HL-60 (cell line): Measurements from ENCODE around the gene GASK1A.

ENCODE experiments used
- POLR2AphosphoS5 ChIP-seq: IDR thresholded peaks from 2 replicates; pipeline ENCODE4 v1.6.1; 2012; ENCODE audit warnings: low read depth
- SPI1 ChIP-seq: IDR thresholded peaks from 2 replicates; pipeline ENCODE4 v1.6.1; 2012; ENCODE audit warnings: low read depth, mild to moderate bottlenecking, borderline replicate concordance
- TF ChIP-seq, protein P1 (sequence below): IDR thresholded peaks from one replicate; pipeline ENCODE4 v1.5.1; 2011; ENCODE audit warnings: low read length, control low read depth, inconsistent platforms; ENCODE audit not compliant: insufficient read depth
- TF ChIP-seq, protein P2 (sequence below): IDR thresholded peaks from 2 replicates; pipeline ENCODE4 v1.6.1; 2012; ENCODE audit warnings: low read depth; ENCODE audit not compliant: insufficient replicate concordance

DNA sequence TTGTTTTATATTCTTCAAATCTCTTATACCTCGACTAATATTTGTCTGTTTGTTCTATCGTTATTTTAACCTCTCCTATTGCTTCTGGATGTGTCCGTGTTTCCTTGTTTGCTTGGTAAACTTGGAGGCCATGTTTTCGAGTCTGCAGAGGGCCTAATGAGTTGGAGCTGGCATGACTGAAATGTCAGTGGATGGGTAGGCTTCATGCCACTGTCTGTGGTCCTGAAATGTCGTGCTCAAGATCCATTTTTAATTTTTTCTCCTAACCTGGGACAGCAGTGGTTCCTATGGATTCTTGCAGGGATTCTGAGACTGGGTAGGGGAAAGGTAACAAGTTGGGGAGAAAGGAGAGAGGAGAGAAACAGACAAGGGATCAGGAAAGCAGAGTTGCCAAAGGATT lies 18.8 kb upstream of the GASK1A start:
- TF ChIP-seq POLR2AphosphoS5 (no peak), SPI1 (no peak)
- TF ChIP-seq, protein P1, sequence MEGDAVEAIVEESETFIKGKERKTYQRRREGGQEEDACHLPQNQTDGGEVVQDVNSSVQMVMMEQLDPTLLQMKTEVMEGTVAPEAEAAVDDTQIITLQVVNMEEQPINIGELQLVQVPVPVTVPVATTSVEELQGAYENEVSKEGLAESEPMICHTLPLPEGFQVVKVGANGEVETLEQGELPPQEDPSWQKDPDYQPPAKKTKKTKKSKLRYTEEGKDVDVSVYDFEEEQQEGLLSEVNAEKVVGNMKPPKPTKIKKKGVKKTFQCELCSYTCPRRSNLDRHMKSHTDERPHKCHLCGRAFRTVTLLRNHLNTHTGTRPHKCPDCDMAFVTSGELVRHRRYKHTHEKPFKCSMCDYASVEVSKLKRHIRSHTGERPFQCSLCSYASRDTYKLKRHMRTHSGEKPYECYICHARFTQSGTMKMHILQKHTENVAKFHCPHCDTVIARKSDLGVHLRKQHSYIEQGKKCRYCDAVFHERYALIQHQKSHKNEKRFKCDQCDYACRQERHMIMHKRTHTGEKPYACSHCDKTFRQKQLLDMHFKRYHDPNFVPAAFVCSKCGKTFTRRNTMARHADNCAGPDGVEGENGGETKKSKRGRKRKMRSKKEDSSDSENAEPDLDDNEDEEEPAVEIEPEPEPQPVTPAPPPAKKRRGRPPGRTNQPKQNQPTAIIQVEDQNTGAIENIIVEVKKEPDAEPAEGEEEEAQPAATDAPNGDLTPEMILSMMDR, result no peak
- TF ChIP-seq, protein P2, sequence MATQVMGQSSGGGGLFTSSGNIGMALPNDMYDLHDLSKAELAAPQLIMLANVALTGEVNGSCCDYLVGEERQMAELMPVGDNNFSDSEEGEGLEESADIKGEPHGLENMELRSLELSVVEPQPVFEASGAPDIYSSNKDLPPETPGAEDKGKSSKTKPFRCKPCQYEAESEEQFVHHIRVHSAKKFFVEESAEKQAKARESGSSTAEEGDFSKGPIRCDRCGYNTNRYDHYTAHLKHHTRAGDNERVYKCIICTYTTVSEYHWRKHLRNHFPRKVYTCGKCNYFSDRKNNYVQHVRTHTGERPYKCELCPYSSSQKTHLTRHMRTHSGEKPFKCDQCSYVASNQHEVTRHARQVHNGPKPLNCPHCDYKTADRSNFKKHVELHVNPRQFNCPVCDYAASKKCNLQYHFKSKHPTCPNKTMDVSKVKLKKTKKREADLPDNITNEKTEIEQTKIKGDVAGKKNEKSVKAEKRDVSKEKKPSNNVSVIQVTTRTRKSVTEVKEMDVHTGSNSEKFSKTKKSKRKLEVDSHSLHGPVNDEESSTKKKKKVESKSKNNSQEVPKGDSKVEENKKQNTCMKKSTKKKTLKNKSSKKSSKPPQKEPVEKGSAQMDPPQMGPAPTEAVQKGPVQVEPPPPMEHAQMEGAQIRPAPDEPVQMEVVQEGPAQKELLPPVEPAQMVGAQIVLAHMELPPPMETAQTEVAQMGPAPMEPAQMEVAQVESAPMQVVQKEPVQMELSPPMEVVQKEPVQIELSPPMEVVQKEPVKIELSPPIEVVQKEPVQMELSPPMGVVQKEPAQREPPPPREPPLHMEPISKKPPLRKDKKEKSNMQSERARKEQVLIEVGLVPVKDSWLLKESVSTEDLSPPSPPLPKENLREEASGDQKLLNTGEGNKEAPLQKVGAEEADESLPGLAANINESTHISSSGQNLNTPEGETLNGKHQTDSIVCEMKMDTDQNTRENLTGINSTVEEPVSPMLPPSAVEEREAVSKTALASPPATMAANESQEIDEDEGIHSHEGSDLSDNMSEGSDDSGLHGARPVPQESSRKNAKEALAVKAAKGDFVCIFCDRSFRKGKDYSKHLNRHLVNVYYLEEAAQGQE, result peak; percentile 91
